HS-27A (cell line): ENCODE results near the gene OGG1.
A peak's percentile ranks its signal among the peaks of the same experiment; 100 is the strongest.

Source experiments
- DNase-seq: peaks from one replicate; pipeline ENCODE4 v3.0.0-alpha.2; 2012; ENCODE audit warnings: low read depth, missing footprints

OGG1 gene

DNA sequence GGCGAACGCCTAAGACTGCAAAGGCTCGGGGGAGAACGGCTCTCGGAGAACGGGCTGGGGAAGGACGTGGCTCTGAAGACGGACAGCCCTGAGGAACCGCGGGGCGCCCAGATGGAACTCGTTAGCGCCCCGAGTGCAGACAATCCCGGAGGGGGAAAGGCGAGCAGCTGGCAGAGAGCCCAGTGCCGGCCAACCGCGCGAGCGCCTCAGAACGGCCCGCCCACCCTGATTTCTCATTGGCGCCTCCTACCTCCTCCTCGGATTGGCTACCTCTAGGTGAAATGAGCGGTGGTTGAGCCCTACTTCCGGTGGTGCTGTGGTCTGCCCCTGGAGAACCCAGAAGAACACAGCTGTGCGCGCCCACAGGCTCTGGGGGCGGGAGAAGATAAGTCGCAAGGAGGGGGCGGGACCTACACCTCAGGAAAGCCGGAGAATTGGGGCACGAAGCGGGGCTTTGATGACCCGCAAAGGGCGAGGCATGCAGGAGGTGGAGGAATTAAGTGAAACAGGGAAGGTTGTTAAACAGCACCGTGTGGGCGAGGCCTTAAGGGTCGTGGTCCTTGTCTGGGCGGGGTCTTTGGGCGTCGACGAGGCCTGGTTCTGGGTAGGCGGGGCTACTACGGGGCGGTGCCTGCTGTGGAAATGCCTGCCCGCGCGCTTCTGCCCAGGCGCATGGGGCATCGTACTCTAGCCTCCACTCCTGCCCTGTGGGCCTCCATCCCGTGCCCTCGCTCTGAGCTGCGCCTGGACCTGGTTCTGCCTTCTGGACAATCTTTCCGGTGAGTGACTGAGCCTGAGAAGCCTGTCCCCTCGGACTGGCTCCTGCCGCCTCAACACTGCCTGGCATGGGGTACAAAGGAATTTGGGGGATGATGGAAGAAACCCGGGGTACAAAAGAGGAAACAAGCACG is at the start of gene OGG1:
OGG1 (plus strand) TSS at position 308 of the 911 bp plus-strand sequence; CDS start at position 643, 335 bp downstream.
- peak; percentile 97 for DNase-seq

DNA sequence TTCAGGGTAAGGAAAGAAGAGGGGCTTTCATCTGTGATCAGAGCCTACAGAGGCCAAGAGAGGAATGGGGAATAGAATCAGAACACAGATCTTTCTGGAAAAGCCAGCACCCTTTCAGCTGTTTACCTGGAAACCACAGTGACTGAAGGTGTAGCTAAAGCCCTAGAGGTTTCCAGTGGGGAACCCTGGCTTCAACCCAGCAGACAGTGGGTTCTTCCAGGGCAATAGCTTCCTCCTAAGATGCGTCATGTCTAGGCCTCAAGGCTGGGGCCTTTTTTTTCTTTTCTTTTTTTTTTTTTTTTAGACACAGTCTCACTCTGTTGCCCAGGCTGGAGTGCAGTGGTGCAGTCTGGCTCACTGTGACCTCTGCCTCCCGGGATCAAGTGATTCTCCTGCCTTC is 49.2 kb upstream of the OGG1 start:
- no peak for DNase-seq

DNA sequence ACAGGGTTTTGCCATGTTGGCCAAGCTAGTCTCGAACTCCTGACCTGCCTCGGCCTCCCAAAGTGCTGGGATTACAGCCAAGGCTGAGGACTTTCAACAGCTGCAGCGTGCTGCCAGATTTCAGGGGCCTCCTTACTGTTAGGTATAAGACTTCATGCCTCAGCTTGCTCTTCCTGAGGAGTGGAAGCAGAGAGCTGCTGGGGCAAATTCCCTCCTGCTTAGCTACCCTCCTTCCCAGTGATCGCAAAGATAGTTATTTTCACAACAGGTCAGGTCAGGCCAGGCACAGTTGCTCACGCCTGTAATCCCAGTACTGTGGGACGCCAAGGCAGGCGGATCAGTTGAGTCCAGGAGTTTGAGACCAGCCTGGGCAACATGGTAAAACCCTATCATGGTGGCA is 48.7 kb upstream of the OGG1 start:
- DNase-seq = no peak

DNA sequence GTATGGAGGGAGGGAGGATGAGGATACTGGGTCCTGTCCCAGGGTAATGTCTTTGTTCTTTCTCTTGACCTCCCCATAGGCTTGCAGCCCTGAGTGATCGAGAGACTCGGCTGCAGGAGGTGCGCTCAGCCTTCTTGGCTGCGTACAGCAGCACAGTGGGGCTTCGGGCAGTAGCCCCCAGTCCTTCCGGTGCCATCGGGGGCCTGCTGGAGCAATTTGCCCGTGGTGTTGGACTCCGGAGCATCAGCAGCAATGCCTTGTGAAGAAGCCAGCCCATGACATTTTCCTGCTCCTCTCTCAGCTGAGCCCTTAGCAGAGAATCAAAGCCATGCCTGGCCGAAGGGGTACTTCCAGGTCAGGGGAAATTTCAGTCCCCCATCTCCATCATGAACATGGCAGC is 48.0 kb upstream of the OGG1 start:
- no peak for DNase-seq

DNA sequence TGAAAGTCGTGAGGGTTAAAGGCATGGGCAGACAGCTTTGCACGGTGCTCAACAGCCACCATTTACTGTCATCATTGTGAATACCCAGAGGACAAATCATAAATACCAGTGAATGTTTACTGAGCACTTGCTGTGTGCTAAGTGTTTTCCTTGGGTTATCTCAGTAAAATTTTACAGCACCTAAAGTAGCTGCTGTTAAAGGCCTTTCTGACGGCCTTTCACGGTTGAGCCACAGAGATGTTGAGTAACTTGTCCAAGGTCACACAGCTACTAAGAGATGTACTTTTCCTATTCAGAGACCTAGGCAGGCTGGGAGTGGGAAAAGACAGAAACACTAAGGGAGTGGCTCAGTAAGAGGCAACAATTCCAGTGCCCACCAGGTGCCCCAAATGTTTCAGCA is 46.5 kb upstream of the OGG1 start:
- no peak for DNase-seq

DNA sequence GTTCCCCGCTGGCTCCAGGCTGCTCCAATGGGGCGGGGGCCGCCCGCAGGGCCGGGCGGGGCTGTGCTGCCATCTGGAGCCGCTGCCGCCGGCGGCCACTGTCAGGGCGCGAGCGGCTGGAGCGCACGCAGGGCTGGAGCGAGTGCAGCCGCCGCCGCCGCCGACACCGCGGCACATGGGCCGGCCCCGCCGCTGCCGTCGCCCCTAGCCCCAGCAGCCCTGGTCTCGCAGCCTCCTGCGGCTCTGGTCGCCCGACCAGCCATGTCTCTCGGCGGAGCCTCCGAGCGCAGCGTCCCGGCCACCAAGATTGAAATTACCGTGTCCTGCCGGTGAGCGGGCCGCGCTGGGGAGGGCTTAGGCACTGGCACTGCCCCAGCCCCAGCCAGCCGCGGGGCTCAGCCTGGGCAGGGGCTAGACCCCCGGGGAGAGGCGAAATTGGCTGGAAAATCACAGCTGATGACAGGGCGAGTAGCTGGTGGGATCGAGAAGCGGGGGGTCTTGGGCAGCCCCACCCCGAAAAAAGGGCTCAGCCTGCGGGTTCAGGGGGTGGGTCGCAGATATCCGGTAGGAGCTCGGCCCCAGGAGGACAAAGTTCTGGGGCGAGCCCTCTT is 45.9 kb upstream of the OGG1 start, which contains the start of gene CPNE9:
CPNE9 (plus strand) TSS at position 98 of the 611 bp plus-strand sequence; CDS start at position 262, 164 bp downstream.
- no peak for DNase-seq

DNA sequence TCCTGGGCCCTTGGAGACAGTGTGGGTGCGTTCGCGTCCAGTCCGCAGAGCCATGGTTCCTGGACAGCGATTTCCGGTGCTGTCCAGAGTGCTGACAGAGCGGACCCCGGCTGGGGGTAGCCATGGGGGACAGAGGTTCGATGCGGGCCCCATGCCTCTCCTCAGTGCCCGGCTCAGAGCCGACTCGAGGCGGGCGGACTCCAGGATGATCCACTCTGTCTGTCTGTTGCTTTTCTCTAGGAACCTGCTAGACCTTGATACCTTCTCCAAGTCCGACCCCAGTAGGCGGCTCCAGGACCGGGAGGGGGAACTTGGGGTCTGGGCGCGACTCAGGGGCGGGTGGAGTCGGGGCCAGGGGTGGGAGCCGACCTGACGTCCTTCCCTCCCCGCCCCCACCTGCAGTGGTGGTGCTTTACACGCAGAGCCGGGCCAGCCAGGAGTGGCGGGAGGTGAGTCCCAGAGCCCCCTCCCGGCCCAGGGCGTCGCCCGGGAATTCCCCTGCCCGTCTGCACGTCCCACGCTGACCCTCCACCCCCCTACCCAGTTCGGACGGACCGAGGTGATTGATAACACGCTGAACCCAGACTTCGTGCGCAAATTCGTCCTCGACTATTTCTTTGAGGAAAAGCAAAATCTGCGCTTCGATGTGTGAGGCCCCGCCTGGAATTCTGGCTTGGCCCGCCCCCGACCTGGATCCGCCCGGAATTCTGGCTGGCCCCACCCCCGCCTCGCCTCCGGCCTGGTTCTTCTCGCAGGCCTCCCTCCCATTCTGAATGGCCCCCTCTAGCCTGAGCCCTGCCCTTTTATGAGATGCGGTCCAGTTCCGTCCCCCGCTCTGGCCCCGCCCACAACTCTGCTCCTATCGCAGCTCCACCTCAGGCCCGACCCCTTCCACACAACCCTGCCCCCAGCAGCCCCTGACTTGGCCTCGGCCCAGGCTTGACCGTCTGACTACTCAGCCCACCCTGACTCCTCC is 45.1 kb upstream of the OGG1 start:
- DNase-seq = no peak

DNA sequence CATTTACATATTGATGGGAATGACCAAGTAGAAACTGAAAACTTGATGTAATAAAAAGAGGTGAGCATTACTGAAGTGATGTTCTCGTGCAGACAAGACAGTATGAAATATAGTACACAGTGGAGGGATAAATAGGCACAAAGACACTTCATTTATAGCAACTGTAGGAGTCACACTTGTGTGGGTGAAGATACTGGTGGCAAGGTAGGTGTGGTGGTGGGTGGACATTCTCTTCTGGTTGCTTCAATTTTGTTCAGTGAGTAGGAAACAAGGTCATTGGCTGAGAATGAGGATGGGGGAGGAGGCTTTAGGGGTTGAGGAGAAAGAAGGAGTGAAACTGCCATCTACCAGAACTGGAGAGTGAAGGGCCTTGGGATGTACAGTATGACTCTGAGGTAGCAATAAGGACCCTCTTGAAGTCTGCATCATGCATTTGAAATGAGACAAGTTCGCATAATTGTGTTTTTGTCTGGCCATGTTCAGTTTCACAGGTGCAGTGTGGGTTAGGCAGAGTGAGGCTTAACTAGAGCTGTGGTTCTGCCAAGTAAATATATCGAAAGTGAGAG is 39.5 kb upstream of the OGG1 start:
- DNase-seq = no peak

DNA sequence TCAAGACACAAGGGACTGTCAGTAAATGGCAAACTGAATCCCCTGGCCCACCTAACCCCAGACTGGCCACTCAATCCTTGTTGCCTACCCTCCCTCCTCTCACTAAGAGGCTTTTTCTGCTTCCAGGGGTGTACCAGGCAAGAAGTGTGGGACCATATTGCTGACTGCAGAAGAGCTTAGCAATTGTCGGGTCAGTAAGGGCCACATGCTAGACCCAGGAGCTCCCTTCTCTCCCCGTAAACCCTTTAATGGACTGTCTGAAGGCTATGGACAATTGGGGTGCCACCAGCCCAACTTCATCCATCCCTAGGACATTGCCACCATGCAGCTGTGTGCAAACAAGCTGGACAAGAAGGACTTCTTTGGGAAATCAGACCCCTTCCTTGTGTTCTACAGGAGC is 37.3 kb upstream of the OGG1 start:
- no peak for DNase-seq

DNA sequence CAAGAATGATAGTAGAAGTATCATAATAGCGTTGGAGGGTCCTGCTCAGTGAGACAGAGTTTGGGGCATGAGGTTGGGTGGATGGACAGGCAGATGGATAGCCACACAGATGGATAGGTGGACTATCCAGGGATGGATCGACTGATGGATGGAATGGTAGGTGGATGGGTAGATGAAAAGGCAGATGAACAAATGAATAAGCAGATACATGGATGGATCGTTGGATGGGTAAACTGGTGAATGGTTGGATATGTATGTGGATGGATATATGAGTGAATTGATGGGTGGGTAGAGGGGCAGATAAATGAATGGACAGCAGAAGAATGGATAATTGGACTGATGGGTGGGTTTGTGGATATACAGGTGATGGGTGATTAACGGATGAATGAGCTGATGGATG is 36.6 kb upstream of the OGG1 start:
- no peak for DNase-seq

DNA sequence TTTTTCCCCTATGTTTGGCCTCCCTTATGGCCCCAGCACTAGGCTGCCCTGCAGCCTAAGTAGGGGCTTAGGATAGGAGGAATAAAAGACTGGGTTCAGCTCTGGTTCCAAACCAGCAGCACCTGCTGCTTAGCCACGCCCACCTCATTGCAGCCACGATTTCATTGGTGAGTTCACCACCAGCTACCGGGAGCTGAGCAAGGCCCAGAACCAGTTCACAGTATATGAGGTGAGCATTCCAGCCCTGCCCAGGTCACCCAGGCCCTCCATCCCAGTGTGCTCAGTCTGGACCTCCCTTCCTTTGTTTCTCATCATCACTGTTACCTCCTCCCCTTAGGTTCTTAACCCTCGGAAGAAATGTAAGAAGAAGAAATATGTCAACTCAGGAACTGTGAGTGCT is 34.6 kb upstream of the OGG1 start:
- DNase-seq = no peak

DNA sequence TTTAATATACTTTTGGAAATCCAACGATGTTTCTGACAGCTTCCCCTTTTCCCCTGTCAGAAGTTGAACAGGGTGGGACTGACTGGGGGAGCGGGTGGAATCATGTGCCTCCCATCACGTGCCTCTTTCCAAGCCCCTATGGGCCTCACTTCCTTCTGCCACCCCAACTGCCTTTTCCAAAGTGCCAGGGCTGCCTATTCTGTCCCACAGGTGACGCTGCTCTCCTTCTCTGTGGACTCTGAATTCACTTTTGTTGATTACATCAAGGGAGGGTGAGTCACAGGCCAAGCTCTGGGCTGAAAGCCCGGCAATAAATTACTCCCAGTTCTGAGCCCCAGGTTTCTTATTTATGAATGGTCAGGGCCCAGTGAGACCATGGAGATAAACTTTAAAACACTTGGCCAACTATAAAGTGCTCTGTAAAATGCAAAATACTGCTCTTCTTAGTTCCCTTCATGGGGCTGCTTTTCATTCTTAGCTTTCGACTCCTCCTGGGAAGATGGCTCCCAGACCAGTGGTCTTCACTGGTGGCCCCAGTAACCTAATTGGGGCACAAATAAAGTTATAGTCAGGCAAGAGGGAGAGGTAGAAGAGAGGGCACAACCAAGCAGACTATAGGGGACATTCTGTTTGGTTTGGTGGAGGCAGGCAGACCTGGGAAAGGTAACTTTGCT is 33.9 kb upstream of the OGG1 start:
- peak; percentile 88 for DNase-seq

DNA sequence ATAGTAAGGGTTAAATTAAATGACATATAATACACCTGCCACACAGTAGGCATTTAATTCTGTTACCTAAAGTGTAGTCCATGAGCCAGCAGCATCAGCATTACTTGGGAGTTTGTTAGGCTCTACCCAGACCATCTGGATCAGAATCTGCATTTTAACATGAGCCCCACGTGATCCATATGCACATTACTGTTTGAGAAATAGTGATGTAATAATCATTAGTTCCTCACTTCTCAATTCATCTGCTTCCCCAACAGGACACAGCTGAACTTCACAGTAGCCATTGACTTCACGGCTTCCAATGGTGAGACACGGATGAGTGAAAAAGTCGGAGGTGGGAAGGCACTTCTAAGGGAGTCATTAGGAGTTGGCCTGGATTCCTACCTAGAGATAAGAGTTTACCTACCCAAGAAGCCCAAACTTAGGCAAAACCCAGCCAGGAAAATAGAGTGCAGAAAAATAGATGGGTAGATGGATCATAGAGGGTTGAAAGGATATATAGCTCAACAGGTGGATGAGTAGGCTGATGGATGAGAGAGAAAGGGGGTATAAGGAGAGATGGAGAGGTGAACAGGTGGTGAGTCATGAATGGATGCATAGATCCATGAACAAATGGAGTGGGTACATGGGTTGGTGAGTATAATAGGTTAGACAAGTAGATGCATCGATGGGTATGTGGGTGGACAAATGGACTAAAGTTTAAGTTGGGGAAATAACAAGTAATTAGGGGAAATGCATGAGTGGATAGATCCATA is 32.8 kb upstream of the OGG1 start:
- no peak for DNase-seq

DNA sequence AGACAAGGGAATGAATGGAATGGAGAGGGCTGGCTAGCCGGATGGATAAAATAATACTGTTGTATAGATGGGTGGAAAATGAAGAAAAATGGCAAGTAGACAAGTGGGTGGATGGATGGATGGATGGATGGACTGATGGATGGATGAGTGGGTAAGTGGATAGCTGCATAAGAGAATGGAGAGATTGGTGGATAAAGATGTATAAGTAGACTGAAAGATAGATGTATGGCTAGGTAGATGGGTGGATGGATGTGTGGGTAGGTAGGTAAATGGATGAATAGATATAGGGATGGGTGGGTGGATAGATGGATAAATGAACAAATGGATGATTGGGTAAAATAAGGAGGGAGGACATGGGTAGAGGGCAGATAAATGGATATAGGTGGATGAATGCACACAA is 32.2 kb upstream of the OGG1 start:
- no peak for DNase-seq

DNA sequence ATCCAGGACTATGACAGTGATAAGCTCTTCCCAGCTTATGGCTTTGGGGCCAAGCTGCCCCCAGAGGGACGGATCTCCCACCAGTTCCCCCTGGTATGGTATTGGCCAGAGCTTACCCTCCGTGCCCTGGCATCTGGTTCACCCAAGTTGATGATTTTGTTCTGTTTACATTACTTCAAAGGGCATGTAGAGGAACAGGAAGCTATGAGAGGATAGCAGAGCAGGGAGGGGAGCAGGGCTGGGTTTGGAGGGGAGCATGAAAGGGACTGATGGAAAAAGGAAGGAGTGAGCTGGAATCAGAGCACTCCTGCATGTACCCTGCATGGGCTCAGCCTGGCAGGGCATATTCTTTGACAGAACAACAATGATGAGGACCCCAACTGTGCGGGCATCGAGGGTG is 31.6 kb upstream of the OGG1 start:
- DNase-seq = no peak

DNA sequence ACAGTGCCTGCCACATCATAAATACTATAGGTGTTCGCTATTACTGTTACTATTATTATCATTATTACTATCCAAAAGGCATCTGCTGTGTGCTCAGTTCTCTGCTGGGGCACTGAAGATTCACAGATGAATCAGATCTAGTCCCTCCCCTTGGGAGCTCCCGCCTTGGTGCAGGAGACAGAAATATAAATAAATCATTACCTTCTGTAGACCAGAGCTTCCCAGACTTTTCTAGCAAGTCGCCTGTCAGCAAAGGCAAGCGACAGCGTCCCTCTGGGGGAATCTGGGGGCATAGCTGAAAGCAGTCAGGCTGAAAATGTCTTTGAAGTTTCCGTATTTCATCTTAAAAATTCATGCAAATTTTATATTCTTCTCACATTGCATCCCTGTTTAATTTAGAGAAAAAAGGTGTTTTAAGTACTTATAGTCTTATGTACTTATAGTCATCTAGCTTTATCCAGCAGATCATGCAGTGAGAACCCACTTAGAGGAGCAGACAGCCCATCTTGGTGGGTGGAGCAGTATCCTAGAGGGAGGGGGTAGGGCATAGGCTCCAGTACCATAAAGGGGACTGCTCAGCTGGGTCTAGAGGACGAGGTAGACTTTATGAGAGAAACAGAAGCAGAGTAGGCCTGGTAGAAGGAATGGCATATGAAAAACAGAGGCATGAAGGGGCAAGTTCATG is 28.6 kb upstream of the OGG1 start:
- DNase-seq = no peak

DNA sequence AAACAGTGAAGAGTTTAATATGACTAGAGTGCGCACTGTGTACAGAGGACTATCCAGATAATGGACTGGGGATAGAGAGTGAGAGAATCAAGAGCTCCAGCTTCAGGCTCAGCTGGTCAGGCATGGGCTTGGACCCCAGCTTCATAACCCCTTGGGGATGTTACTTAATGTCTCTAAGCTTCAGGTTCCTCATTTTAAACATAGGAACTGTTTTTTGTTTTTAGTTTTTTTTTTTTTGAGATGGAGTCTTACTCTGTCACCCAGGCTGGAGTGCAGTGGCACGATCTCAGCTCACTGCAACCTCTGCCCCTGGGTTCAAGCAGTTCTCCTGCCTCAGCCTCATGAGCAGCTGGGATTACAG is 28.1 kb upstream of the OGG1 start:
- DNase-seq = no peak

DNA sequence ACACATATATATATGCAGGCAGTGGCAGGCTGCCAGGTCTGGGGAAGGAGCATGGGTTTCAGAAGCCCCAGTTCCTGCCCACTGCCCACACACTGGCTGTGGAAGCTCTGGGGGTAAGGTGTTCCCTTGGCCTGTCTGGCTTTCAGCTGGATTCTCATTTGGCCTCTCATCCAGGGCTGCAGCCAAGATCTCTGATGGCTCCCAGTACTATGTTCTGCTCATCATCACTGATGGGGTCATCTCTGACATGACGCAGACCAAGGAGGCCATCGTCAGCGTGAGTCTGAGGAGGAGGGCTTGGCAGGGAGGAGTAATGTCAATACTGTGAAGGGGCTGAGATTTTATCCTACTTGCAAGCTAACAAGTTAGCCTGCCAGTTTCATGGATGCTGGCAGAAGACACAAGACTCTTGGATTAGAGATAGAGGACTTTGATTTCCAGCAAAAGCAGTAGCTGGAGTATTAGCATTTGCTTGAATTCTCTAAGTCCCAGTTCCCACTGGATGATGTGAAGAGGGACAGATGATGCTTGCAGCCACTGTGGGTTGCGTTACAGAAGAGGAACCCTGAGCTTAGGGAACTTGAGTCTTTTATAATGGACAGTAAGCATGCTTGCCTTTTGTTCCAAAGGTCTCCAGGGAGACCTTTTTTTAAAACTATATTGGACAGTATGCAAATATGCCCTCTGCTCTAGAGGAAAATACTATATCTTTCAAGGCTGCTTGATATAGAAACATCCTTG is 23.8 kb upstream of the OGG1 start:
- DNase-seq = no peak

DNA sequence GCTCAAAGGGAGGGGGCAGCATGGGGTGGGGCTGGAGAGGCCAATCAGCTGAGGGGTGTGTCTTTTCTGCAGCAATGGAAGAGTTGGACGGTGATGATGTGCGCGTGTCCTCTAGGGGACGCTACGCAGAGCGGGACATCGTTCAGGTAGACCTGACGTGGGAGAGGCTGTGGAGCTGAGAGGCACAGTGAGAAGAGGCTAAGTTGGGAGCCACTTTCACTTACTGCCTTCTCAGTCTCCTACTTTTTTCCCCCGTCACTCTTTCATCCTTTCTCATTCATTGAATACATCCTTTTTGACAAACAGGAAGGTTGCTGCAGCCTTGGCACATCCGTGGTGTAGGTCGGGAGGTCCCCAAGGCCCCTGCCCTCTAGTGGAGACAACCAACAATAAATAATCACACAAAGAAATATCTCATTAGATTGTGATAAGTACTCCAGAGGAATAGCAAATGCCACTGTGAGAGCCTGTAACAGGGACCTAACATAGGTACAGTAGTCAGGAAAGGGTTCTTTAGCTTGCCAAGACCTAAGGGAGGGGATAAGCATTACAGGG is 22.6 kb upstream of the OGG1 start:
- DNase-seq = no peak
